ENCODE data around the gene CNPY1. TPM values are rescaled to one million over a fixed set of nuclear protein-coding genes. Genes with fewer than 3 reads are reported as not detected.

The CNPY1 gene
- total RNA-seq, 1 experiment from 2014 or later = not detected

DNA sequence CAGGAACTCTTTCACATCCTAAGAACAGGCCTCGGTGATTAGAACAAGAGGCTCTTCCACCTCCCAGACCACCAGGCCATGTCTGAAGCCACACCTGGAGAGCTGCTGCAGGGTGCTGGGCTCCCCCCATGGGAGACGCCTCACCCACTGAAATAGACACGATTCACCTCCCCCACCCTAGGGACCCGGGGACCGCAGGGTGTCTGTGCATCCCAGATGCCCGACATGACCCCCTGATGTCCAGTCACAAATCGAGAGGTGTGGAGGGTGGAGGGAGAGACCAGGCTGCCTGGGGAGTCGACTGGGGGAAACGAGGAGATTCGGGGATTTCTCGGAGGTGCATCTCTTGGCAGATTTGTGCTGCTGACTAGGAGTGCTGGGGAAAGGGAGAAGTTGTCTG lies 31.0 kb downstream of the CNPY1 start:
- Histone ChIP-seq H3K27me3 (ENCODE audit: insufficient read depth, low read depth) (peaks cover 98% of the 10 kb centered on the region), H3K4me1 (replicated peaks; ENCODE audit: insufficient read depth) (no peaks in the 10 kb centered on the region), H3F3A (ENCODE audit: insufficient read depth, low read depth) (no peaks in the 10 kb centered on the region), H3K4me2 (no peak overlapping the region), H3K79me2 (ENCODE audit: low read depth) (no peaks in the 10 kb centered on the region), H3K27ac (no peak overlapping the region), H4K20me1 (ENCODE audit: insufficient read depth) (no peaks in the 10 kb centered on the region), H3K4me3 (no peak overlapping the region), H3K9me2 (ENCODE audit: insufficient read depth) (no peaks in the 10 kb centered on the region), H3K36me3 (ENCODE audit: low read depth) (no peaks in the 10 kb centered on the region), H3K9me3 (ENCODE audit: insufficient read depth, low read depth) (no peaks in the 10 kb centered on the region), H2AFZ (no peak overlapping the region)
- no peak for DNase-seq
- TF ChIP-seq EZH2 (IDR thresholded peaks at IDR 0.05; ENCODE audit: low read depth) = no peak
- TF ChIP-seq, protein P1, sequence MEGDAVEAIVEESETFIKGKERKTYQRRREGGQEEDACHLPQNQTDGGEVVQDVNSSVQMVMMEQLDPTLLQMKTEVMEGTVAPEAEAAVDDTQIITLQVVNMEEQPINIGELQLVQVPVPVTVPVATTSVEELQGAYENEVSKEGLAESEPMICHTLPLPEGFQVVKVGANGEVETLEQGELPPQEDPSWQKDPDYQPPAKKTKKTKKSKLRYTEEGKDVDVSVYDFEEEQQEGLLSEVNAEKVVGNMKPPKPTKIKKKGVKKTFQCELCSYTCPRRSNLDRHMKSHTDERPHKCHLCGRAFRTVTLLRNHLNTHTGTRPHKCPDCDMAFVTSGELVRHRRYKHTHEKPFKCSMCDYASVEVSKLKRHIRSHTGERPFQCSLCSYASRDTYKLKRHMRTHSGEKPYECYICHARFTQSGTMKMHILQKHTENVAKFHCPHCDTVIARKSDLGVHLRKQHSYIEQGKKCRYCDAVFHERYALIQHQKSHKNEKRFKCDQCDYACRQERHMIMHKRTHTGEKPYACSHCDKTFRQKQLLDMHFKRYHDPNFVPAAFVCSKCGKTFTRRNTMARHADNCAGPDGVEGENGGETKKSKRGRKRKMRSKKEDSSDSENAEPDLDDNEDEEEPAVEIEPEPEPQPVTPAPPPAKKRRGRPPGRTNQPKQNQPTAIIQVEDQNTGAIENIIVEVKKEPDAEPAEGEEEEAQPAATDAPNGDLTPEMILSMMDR (conservative IDR thresholded peaks at IDR 0.05) = no peak
- ChIA-PET POLR2A (ENCODE audit: unreplicated experiment) (no interaction called here), CTCF (no interaction called here)
- BruUV-seq (replicated peaks) = no TSS peak
- intact Hi-C loops (cut with micrococcal nuclease; ENCODE audit: unreplicated experiment) = no loop called here

DNA sequence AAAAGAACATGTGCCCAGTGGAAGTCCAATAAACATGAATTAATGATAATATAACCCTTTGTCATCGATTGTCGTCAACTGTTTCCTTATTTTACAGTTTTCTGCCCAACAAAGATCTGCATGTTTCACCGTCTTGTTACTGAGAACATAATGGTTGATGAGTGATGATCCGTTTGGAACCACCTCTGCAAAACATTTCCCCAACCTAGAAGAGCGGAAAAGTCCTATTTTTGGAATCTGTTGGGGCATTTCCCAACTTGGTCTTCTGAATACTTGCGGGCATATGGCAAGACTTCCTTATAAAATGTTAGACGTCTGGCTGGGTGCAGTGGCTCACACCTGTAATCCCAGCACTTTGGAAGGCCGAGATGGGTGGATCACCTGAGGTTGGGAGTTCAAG lies 32.1 kb downstream of the CNPY1 start:
- intact Hi-C loops (cut with micrococcal nuclease; ENCODE audit: unreplicated experiment) = no loop called here
- Histone ChIP-seq H3F3A (ENCODE audit: insufficient read depth, low read depth) (no peaks in the 10 kb centered on the region), H3K4me1 (replicated peaks; ENCODE audit: insufficient read depth) (no peaks in the 10 kb centered on the region), H4K20me1 (ENCODE audit: insufficient read depth) (no peaks in the 10 kb centered on the region), H3K9me3 (ENCODE audit: insufficient read depth, low read depth) (no peaks in the 10 kb centered on the region), H2AFZ (no peak overlapping the region), H3K36me3 (ENCODE audit: low read depth) (no peaks in the 10 kb centered on the region), H3K4me2 (no peak overlapping the region), H3K4me3 (no peak overlapping the region), H3K27ac (no peak overlapping the region), H3K27me3 (ENCODE audit: insufficient read depth, low read depth) (peaks cover 99% of the 10 kb centered on the region), H3K9me2 (ENCODE audit: insufficient read depth) (no peaks in the 10 kb centered on the region), H3K79me2 (ENCODE audit: low read depth) (no peaks in the 10 kb centered on the region)
- ChIA-PET POLR2A (ENCODE audit: unreplicated experiment) (no interaction called here), CTCF (no interaction called here)
- no TSS peak for BruUV-seq (replicated peaks)
- no peak for DNase-seq
- TF ChIP-seq EZH2 (IDR thresholded peaks at IDR 0.05; ENCODE audit: low read depth) = no peak
- TF ChIP-seq, protein P1 (conservative IDR thresholded peaks at IDR 0.05) = no peak

- no peak overlapping the region for H3K4me3 ChIP-seq
- H3K4me2 ChIP-seq = no peak overlapping the region
- ChIA-PET CTCF (no interaction called here), POLR2A (ENCODE audit: unreplicated experiment) (no interaction called here)
- intact Hi-C loops (cut with micrococcal nuclease; ENCODE audit: unreplicated experiment) = no loop called here
- H3K4me1 ChIP-seq (replicated peaks; ENCODE audit: insufficient read depth) = no peaks in the 10 kb centered on the region
- H4K20me1 ChIP-seq (ENCODE audit: insufficient read depth) = no peaks in the 10 kb centered on the region
- no TSS peak for BruUV-seq (replicated peaks)
- TF ChIP-seq EZH2 (IDR thresholded peaks at IDR 0.05; ENCODE audit: low read depth) = no peak
- TF ChIP-seq, protein P1 (conservative IDR thresholded peaks at IDR 0.05) = no peak
- no peaks in the 10 kb centered on the region for H3K36me3 ChIP-seq (ENCODE audit: low read depth)
- no peaks in the 10 kb centered on the region for H3K79me2 ChIP-seq (ENCODE audit: low read depth)
- DNase-seq = no peak
- no peaks in the 10 kb centered on the region for H3F3A ChIP-seq (ENCODE audit: insufficient read depth, low read depth)
- no peak overlapping the region for H2AFZ ChIP-seq
- H3K27ac ChIP-seq = no peak overlapping the region
- H3K9me3 ChIP-seq (ENCODE audit: insufficient read depth, low read depth) = no peaks in the 10 kb centered on the region
- H3K27me3 ChIP-seq (ENCODE audit: insufficient read depth, low read depth) = peaks cover 99% of the 10 kb centered on the region
- H3K9me2 ChIP-seq (ENCODE audit: insufficient read depth) = no peaks in the 10 kb centered on the region
Observed at GRCh38 chr7:155513543-155514285, 32.6 kb downstream of the CNPY1 start.
